ENCODE data around the gene WDR45B.

The WDR45B gene

GRCh38 chr17:82664701-82665182 is 16.5 kb upstream of the WDR45B start:
- Histone ChIP-seq H3K4me1 (ENCODE audit: control insufficient read depth in 1 of 2, insufficient read depth in 1 of 2, low read depth in 1 of 2, low read length in 1 of 2) (peaks cover 3 to 4% of the 10 kb centered on the region in 2 experiments), H3K36me3 (no peaks in the 10 kb centered on the region), H3K4me3 (ENCODE audit: low read depth in 1 of 2, low read length in 1 of 2) (no peak overlapping the region), H3K27me3 (peaks cover 7% of the 10 kb centered on the region), H3K9me3 (no peaks in the 10 kb centered on the region), H3K27ac (no peak overlapping the region)
- TF ChIP-seq CTCF (IDR thresholded peaks at IDR 0.05): no peak

GRCh38 chr17:82664276-82664575 is 16.0 kb upstream of the WDR45B start:
- H3K27ac ChIP-seq: no peak overlapping the region
- TF ChIP-seq CTCF (IDR thresholded peaks at IDR 0.05): no peak
- H3K4me3 ChIP-seq (ENCODE audit: low read depth in 1 of 2, low read length in 1 of 2): no peak overlapping the region
- peaks cover 3 to 4% of the 10 kb centered on the region in 2 experiments for H3K4me1 ChIP-seq (ENCODE audit: control insufficient read depth in 1 of 2, insufficient read depth in 1 of 2, low read depth in 1 of 2, low read length in 1 of 2)
- no peaks in the 10 kb centered on the region for H3K9me3 ChIP-seq
- H3K36me3 ChIP-seq: no peaks in the 10 kb centered on the region
- H3K27me3 ChIP-seq: peaks cover 7% of the 10 kb centered on the region

GRCh38 chr17:82663381-82664275 is 15.4 kb upstream of the WDR45B start:
- Histone ChIP-seq H3K9me3 (no peaks in the 10 kb centered on the region), H3K27ac (no peak overlapping the region), H3K4me3 (ENCODE audit: low read depth in 1 of 2, low read length in 1 of 2) (no peak overlapping the region), H3K27me3 (peaks cover 5% of the 10 kb centered on the region), H3K36me3 (no peaks in the 10 kb centered on the region), H3K4me1 (ENCODE audit: control insufficient read depth in 1 of 2, insufficient read depth in 1 of 2, low read depth in 1 of 2, low read length in 1 of 2) (peaks cover 1 to 2% of the 10 kb centered on the region in 2 experiments)
- no peak for TF ChIP-seq CTCF (IDR thresholded peaks at IDR 0.05)

- H3K36me3 ChIP-seq: no peaks in the 10 kb centered on the region
- H3K4me3 ChIP-seq (ENCODE audit: low read depth in 1 of 2, low read length in 1 of 2): no peak overlapping the region
These were observed 14.5 kb upstream of the WDR45B start for GRCh38 chr17:82662711-82663261.

More at GRCh38 chr17:82662711-82663261, 14.5 kb upstream of the WDR45B start:
- Histone ChIP-seq H3K27me3 (no peaks in the 10 kb centered on the region), H3K4me1 (ENCODE audit: control insufficient read depth in 1 of 2, insufficient read depth in 1 of 2, low read depth in 1 of 2, low read length in 1 of 2) (no peaks in the 10 kb centered on the region), H3K27ac (no peak overlapping the region), H3K9me3 (no peaks in the 10 kb centered on the region)
- no peak for TF ChIP-seq CTCF (IDR thresholded peaks at IDR 0.05)
